OCI-LY3 (cell line): ENCODE results near the gene MFSD2A.
A peak's percentile ranks its signal among the peaks of the same experiment; 100 is the strongest.

Experiments used
- H2AFZ ChIP-seq: fragments of 200-600, 300-600 bp; shearing (Covaris generic); 2 replicates; pipeline ENCODE4 v1.6.0; 2014; ENCODE audit warnings: antibody characterized with exemption, low read depth, low read length
- H3K27ac ChIP-seq: fragments of 200-600, 300-600 bp; sonication (generic); 2 replicates; pipeline ENCODE4 v1.5.1; 2014; ENCODE audit warnings: mild to moderate bottlenecking, low read length, moderate library complexity, mixed read lengths
- H3K27me3 ChIP-seq: fragments of 200-600, 300-600 bp; sonication (generic); 2 replicates; pipeline ENCODE4 v1.6.1; 2014; ENCODE audit warnings: low read depth, low read length, mixed read lengths
- H3K36me3 ChIP-seq: fragments of 200-600, 300-600 bp; sonication (generic); replicated peaks from 2 replicates; pipeline ENCODE3; 2014; ENCODE audit warnings: low read depth, low read length, mixed read lengths
- H3K4me1 ChIP-seq: fragments of 300-600, 200-600 bp; sonication (generic); 2 replicates; pipeline ENCODE4 v1.6.1; 2014; ENCODE audit warnings: low read length, mixed read lengths
- H3K4me2 ChIP-seq: fragments of 200-600, 300-600 bp; sonication (generic); 2 replicates; pipeline ENCODE4 v1.6.1; 2014; ENCODE audit warnings: low read length, mixed read lengths
- H3K4me3 ChIP-seq: fragments of 300-600, 200-600 bp; sonication (generic); 2 replicates; pipeline ENCODE4 v1.5.1; 2014; ENCODE audit warnings: antibody characterized with exemption, mild to moderate bottlenecking, low read length, moderate library complexity
- H3K79me2 ChIP-seq: fragments of 300-600, 200-600 bp; shearing (Covaris generic); 2 replicates; pipeline ENCODE4 v1.6.1; 2014; ENCODE audit warnings: mild to moderate bottlenecking, low read length, mixed read lengths
- H3K9ac ChIP-seq: fragments of 300-600, 200-600 bp; shearing (Covaris generic); 2 replicates; pipeline ENCODE4 v1.6.0; 2014; ENCODE audit warnings: mild to moderate bottlenecking, low read length, moderate library complexity
- H3K9me3 ChIP-seq: fragments of 200-600, 300-600 bp; shearing (Covaris generic); 2 replicates; pipeline ENCODE4 v1.6.1; 2014; ENCODE audit warnings: low read length, mixed read lengths; ENCODE audit not compliant: insufficient read depth
- H4K20me1 ChIP-seq: fragments of 200-600, 300-600 bp; sonication (generic); 2 replicates; pipeline ENCODE4 v1.6.1; 2016; ENCODE audit warnings: low read length, mixed read lengths; ENCODE audit not compliant: insufficient read depth
- CTCF ChIP-seq: fragments of 200-600, 300-600 bp; sonication (generic); IDR thresholded peaks from 2 replicates; pipeline ENCODE4 v1.5.1; 2014; ENCODE audit warnings: antibody characterized with exemption, low read length, low read depth
- EZH2phosphoT487 ChIP-seq: fragments of 200-600 bp; shearing (Covaris generic); IDR thresholded peaks from 2 replicates; pipeline ENCODE4 v1.6.1; 2018; ENCODE audit warnings: antibody characterized with exemption, mixed run types, low read depth

MFSD2A gene

GRCh38 chr1:39954870-39955546, at the start of gene MFSD2A:
Gene MFSD2A, plus strand, starts transcription at chr1:39955145. Its CDS starts 148 bp downstream, at chr1:39955293.
- H3K36me3 ChIP-seq: peaks cover 20% of the 10 kb centered on the region
- H4K20me1 ChIP-seq: peaks cover 10% of the 10 kb centered on the region; the same call in 1 of the 2 replicates
- no peaks in the 10 kb centered on the region for H3K27me3 ChIP-seq
- H3K4me3 ChIP-seq: peak within 1 kb of the TSS; percentile 97
- no peaks in the 10 kb centered on the region for H3K9me3 ChIP-seq
- H3K9ac ChIP-seq: peak within 1 kb of the TSS; percentile 94
- peaks cover 45% of the 10 kb centered on the region for H3K79me2 ChIP-seq
- peak within 1 kb of the TSS; percentile 92 for H3K4me2 ChIP-seq
- no peak for TF ChIP-seq CTCF
- TF ChIP-seq EZH2phosphoT487: no peak
- peaks cover 28% of the 10 kb centered on the region for H3K4me1 ChIP-seq
- H2AFZ ChIP-seq: no peak within 1 kb of the TSS
- peak within 1 kb of the TSS; percentile 79 for H3K27ac ChIP-seq

DNA sequence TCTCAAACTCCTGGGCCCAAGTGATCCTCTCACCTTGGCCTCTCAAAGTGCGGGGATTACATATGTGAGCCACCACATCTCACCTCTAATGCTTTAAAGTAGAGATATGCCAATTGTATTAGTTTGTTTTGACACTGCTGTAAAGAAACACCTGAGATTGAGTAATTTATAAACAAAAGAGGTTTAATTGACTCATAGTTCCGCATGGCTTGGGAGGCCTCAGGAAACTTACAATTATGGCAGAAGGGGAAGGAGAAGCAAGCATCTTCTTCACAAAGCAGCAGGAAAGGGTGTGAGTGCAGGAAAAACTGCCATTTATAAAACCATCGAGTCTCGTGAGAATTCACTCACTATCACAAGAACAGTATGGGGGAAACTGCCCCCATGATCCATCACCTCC, 49.8 kb upstream of the MFSD2A start:
- Histone ChIP-seq H3K9ac (no peak overlapping the region), H3K4me2 (no peak overlapping the region), H3K9me3 (peaks cover 8% of the 10 kb centered on the region; the same call in 1 of the 2 replicates), H2AFZ (no peak overlapping the region), H3K79me2 (no peaks in the 10 kb centered on the region), H4K20me1 (no peaks in the 10 kb centered on the region), H3K4me1 (peaks cover 34% of the 10 kb centered on the region), H3K36me3 (peaks cover 4% of the 10 kb centered on the region), H3K4me3 (no peak overlapping the region), H3K27ac (no peak overlapping the region), H3K27me3 (peaks cover 5% of the 10 kb centered on the region)
- TF ChIP-seq CTCF (no peak), EZH2phosphoT487 (no peak)

- H3K79me2 ChIP-seq: no peaks in the 10 kb centered on the region
- H3K27me3 ChIP-seq: no peaks in the 10 kb centered on the region
- TF ChIP-seq CTCF: no peak
- TF ChIP-seq EZH2phosphoT487: no peak
- no peak overlapping the region for H2AFZ ChIP-seq
- peaks cover 4% of the 10 kb centered on the region for H3K36me3 ChIP-seq
- H3K4me2 ChIP-seq: peak overlapping the region; percentile 7; the same call in 1 of the 2 replicates
- H3K4me1 ChIP-seq: peaks cover 22% of the 10 kb centered on the region
- peaks cover 8% of the 10 kb centered on the region; the same call in 1 of the 2 replicates for H3K9me3 ChIP-seq
- no peak overlapping the region for H3K4me3 ChIP-seq
- no peaks in the 10 kb centered on the region for H4K20me1 ChIP-seq
- peak overlapping the region; percentile 87 for H3K27ac ChIP-seq
- H3K9ac ChIP-seq: no peak overlapping the region; the same call in 1 of the 2 replicates
Measured at GRCh38 chr1:39907528-39908453, 47.2 kb upstream of the MFSD2A start.

- Histone ChIP-seq H3K9ac (no peak overlapping the region), H3K27ac (peak overlapping the region; percentile 87), H3K79me2 (no peaks in the 10 kb centered on the region), H3K4me3 (no peak overlapping the region), H3K27me3 (no peaks in the 10 kb centered on the region), H3K4me2 (no peak overlapping the region), H3K4me1 (peaks cover 15% of the 10 kb centered on the region), H4K20me1 (no peaks in the 10 kb centered on the region), H3K36me3 (peaks cover 4% of the 10 kb centered on the region), H2AFZ (no peak overlapping the region), H3K9me3 (peaks cover 8% of the 10 kb centered on the region; the same call in 1 of the 2 replicates)
- TF ChIP-seq CTCF: no peak
- no peak for TF ChIP-seq EZH2phosphoT487
Measured at GRCh38 chr1:39908534-39908933, 46.4 kb upstream of the MFSD2A start.
